HG03280 (cell line): ENCODE results near the gene MEG3.

ENCODE experiments used
- ATAC-seq: cut with Tn5 transposase; IDR thresholded peaks from one replicate; pipeline ENCODE4 v1.9.1; 2021; ENCODE audit warnings: mild to moderate bottlenecking, moderate library complexity; ENCODE audit not compliant: unreplicated experiment

Gene MEG3

GRCh38 chr14:100825713-100826331, at the start of gene MEG3:
Gene MEG3, plus strand, starts transcription at chr14:100826118.
- ATAC-seq: no peak

- ATAC-seq: no peak
These were observed 49.1 kb upstream of the MEG3 start for GRCh38 chr14:100776681-100777365.

GRCh38 chr14:100777366-100777817, 48.5 kb upstream of the MEG3 start:
- no peak for ATAC-seq

GRCh38 chr14:100777818-100778525, 47.9 kb upstream of the MEG3 start:
- ATAC-seq: no peak

GRCh38 chr14:100778526-100778882, 47.4 kb upstream of the MEG3 start:
- no peak for ATAC-seq

GRCh38 chr14:100778951-100779690, 46.8 kb upstream of the MEG3 start:
- ATAC-seq: no peak

- no peak for ATAC-seq
These were observed 46.2 kb upstream of the MEG3 start for GRCh38 chr14:100779691-100780080.

GRCh38 chr14:100780246-100780645, 45.7 kb upstream of the MEG3 start:
- ATAC-seq: no peak

- no peak for ATAC-seq
These were observed 45.1 kb upstream of the MEG3 start for GRCh38 chr14:100780646-100781355.

- ATAC-seq: no peak
These were observed 44.0 kb upstream of the MEG3 start for GRCh38 chr14:100781952-100782351.

GRCh38 chr14:100782516-100783320, 43.2 kb upstream of the MEG3 start:
- no peak for ATAC-seq

- ATAC-seq: no peak
These were observed 42.1 kb upstream of the MEG3 start for GRCh38 chr14:100783630-100784370.

GRCh38 chr14:100784523-100785337, 41.2 kb upstream of the MEG3 start:
- ATAC-seq: no peak

- no peak for ATAC-seq
These were observed 40.6 kb upstream of the MEG3 start for GRCh38 chr14:100785338-100785615.

- no peak for ATAC-seq
These were observed 40.3 kb upstream of the MEG3 start for GRCh38 chr14:100785626-100786025.

GRCh38 chr14:100786131-100786530, 39.8 kb upstream of the MEG3 start:
- no peak for ATAC-seq

- no peak for ATAC-seq
These were observed 39.2 kb upstream of the MEG3 start for GRCh38 chr14:100786576-100787219.

GRCh38 chr14:100787659-100788058, 38.3 kb upstream of the MEG3 start:
- ATAC-seq: no peak
